NCI-H2227 treated with DMSO at 0.1 percent for 48 hours (cell line): ENCODE measurements around the gene MYO5A.

ENCODE experiments used
- DNase-seq: peaks from one replicate; lab custom pipeline; 2025; lab: John Stamatoyannopoulos, UW

The MYO5A gene

GRCh38 chr15:52329987-52330386 lies 198.7 kb downstream of the MYO5A start:
- no peak for DNase-seq

DNA sequence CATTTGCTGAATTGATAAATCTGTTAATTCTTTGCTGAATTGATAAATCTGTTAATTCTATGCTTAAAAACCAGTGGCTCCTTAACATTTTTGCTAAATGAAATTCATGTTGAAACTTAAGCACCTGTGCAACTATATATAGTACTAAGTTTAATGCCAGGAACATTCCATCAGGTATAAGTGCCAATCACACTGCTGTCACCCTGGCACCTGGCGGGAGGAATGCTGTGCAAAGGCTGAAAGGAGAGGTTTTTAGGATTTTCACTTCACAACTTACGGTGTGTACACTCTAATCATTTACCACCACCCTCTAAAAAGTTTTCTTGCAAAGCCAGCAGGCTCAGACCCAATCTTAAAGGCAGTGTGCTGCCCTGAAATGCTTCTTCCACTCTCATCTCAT lies 199.5 kb downstream of the MYO5A start:
- no peak for DNase-seq

DNA sequence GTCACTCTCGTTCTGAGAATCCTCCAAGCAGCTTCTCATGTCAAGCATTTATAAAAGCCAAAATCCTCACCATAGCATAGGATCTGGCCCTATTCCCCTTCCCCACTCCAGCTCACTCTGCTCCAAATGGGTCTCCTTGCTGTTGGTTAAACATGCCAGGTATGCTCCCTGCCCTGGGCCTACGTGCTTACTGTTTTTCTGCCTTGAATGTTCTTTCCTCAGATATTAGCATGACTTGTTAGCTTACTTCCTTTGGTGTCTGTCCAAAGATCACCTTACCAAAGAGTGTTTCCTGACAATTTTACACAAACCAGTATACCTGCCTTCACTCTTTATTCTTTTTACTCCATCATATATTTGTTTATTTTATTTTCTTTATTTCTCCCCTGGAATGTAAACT lies 200.0 kb downstream of the MYO5A start:
- no peak for DNase-seq

DNA sequence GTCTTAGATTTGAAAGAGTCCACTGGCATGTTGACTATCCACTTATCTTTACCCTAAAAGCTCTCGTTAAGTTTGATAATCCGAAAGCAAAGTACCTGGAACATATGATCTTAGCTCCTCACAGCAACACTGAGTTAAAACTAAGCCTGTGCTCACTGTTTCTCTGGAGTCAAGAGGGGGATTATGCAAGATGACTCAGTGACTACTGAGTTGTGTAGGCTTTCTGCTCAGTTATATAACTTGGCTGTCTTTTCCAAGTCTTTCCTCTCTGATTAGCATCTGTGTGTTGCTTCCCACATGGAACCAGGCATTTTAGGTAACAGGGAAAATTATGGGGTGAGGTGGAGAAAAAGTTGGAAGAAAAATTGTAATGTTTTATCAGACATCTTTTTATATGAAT lies 201.9 kb downstream of the MYO5A start:
- no peak for DNase-seq

GRCh38 chr15:52324109-52324508 lies 204.6 kb downstream of the MYO5A start:
- DNase-seq = no peak

GRCh38 chr15:52318729-52319500 lies 209.8 kb downstream of the MYO5A start:
- DNase-seq = no peak

- no peak for DNase-seq
Observed at GRCh38 chr15:52317688-52318087, 211.0 kb downstream of the MYO5A start.

- no peak for DNase-seq
Observed at GRCh38 chr15:52317022-52317421, 211.7 kb downstream of the MYO5A start.

DNA sequence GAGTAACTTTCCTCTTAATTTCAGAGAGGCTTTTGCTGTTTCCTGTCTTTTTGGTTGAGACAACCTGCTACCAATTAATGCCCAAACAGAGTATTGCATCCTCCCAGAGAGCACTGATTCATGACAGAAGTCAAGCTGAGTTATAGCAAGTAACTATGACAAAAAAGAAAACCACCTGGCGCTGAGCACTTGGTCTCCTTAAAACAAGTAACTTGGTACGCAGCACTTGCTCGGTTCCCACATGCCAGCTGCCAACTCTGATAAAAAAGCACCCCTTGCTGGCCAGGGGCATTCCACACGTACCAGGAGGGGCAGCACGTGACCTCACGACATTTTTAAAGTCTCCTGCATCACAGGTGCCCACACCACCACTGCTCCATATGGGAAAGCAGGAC lies 219.5 kb downstream of the MYO5A start:
- no peak for DNase-seq

DNA sequence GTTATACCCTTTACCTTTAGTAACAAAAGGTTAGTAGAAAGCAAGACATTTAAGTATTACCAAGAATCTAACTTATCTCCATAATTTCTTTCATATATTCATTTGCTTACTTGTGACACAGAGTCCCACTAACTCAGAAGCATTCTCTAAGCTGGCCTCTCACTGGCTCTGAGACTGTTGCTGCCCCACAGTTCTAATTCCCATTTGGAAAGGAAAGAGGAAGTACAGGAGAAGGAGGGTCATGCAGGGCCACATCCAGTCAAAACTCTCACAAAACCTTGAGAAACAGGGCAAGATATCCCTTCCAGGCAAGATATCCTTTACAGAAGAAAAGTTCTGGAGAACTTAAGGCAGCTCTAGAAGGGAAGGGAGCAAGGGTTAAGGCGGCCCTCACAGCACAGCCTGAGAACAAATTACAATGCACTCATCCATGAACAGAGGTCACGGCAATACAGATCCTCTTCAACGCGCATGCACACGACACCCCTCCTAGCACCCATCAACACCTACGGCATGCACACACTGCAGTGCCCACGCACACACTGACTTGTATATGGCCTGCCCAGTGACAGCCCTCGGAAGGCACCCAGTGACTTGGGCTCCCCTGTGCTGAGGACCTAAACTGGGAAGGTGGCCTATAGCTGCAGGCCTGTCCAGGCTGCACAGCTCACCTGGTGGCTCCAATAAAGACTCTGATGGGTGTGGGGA lies 220.1 kb downstream of the MYO5A start:
- DNase-seq = no peak

GRCh38 chr15:52307847-52308246 lies 220.8 kb downstream of the MYO5A start:
- no peak for DNase-seq

GRCh38 chr15:52306270-52306669 lies 222.4 kb downstream of the MYO5A start:
- DNase-seq = no peak

- no peak for DNase-seq
Observed at GRCh38 chr15:52303093-52303772, 225.4 kb downstream of the MYO5A start.

- DNase-seq = no peak
Observed at GRCh38 chr15:52301265-52301847, 227.3 kb downstream of the MYO5A start.

DNA sequence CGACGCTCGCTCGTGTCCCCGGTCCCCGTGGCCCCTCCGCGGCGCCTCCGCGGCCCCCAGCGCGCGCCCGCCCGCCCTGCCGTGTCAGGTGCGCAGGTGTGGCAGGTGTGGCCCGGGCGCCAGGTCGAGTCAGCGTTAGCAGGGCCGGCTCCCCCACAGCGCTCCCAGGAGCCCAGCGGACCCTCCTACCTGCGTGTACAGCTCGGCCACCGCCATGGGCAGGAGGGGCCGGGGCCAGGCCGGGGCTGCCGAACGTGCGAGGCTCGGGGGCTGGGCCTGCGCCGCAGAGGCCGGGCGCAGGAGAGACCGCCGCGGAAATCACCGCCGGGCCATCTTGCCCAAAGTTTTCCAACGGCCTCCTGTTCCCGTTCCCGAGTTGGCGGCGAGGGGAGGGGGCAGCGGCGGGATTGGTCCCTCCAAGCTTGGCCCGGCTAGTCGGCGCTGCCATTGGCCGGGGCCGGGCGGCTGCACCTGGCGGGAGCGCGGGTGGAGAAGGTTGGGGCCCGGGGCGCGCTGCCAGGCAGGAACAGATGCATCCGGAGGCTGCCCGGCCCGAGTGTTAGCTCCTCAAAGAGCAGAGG lies 233.2 kb downstream of the MYO5A start, which contains the start of gene MYO5C:
Gene MYO5C, minus strand, starts transcription at position 384 of the 581 bp plus-strand sequence. Its CDS starts 168 bp downstream, at position 216.
- DNase-seq = no peak

DNA sequence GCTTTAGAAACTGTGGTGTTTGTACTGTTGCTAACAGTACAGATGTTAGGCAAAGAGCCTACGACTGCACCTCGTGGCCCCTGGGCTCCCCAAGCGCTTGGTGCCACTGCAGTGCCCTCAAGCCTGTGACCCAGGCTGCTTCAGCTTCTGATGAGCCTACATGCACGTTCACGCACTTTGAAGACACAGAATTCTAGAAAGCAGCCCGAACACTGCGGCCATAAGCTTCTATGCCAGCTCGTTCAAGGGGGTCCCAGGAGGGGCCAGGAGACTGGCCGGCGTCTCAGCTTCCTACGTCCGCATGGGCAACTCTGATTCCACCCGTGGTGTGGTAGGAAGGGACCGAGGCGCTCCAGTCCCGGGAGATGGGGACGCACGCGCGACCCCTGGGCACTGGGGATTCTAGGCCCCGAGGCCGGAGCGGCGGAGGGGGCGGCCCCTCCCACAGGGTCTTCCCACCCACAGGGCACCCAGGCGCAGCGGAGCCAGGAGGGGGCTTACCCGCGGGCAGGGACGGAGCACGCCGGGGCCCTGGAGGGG lies 233.7 kb downstream of the MYO5A start:
- no peak for DNase-seq

- no peak for DNase-seq
Observed at GRCh38 chr15:52292780-52293392, 235.8 kb downstream of the MYO5A start.

DNA sequence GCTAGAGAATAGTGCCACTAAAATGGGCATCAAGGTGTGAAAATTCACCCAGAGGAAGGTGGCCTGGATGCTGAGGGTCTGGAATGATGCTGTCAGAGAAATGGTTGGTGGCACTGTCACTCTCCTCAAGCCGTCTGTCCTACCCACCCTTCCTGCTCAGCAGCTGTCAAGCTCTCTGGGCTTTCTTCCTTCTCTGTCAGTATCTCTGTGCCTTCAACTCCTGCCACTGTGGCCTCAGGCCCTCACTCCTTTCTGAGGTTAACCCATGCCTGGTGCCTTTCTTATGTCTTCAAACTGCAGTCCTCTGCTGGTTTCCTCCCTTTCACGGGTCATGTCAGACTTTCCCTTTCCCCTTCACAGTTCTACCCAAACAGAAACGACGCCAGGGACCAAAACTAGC lies 237.5 kb downstream of the MYO5A start:
- no peak for DNase-seq

DNA sequence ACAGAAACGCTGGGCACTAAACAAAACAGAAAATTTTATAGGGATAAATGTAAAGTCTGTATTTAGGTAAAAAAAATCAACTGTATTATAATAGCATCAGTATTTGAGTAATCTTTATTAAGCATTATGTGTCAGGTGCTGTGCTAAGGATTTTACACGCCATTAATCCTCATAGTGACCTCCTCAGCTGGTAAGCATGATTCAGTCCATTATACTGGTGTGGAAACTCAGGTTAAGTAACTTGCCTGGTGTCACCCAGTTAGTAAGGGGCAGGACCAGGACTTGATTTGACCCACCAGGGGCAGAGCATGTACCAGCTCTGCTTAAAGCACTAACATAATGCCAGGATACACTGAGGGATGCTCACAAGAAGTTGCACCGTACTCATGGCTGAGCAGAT lies 237.9 kb downstream of the MYO5A start:
- no peak for DNase-seq

DNA sequence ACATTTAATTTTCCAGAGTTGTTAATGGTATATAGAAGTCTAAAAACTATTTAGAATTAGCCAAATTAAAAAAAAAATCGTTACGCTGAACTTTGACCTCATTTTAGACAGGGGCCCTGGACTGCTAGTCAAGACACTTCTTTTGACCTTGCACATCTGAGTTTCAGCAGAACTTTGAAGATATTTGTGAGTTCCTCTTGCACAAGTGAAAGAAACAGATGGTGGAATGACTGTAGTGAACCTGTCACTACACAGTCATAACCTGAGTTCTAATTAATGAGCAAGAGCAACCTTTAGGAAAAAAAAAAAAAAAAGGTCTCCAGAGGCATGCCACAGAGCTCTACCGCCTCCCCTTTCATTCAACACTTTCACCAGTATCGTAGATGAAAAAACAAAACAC lies 238.4 kb downstream of the MYO5A start:
- no peak for DNase-seq

GRCh38 chr15:52289629-52290081 lies 239.0 kb downstream of the MYO5A start:
- DNase-seq = no peak
